H9 (cell line): ENCODE measurements around the gene HKDC1. TPM values are rescaled to one million over a fixed set of nuclear protein-coding genes. Genes with fewer than 3 reads are reported as not detected.

Experiments
- DNase-seq: peaks from one replicate; pipeline ENCODE4 v3.0.0-alpha.2; 2017
- H2AFZ ChIP-seq: one replicate; pipeline ENCODE4 v1.6.1; 2013; ENCODE audit warnings: mild to moderate bottlenecking, low read length, control low read depth, moderate library complexity
- H2AK5ac ChIP-seq: 2 replicates; pipeline ENCODE4 v1.6.1; 2013; ENCODE audit warnings: low read length, control low read depth, mixed read lengths; ENCODE audit not compliant: insufficient read length
- H2BK120ac ChIP-seq: one replicate; pipeline ENCODE4 v1.6.1; 2013; ENCODE audit warnings: low read depth, mild to moderate bottlenecking, low read length, control low read depth, inconsistent platforms; ENCODE audit not compliant: poor library complexity, severe bottlenecking
- H2BK12ac ChIP-seq: 2 replicates; pipeline ENCODE4 v1.6.1; 2013; ENCODE audit warnings: low read length, control low read depth, mixed read lengths, low read depth; ENCODE audit not compliant: insufficient read length
- H2BK15ac ChIP-seq: 2 replicates; pipeline ENCODE4 v1.6.1; 2013; ENCODE audit warnings: low read depth, low read length, control low read depth
- H2BK20ac ChIP-seq: one replicate; pipeline ENCODE4 v1.6.1; 2013; ENCODE audit warnings: low read depth, mild to moderate bottlenecking, low read length, control low read depth, inconsistent platforms; ENCODE audit not compliant: poor library complexity, severe bottlenecking
- H2BK5ac ChIP-seq: 2 replicates; pipeline ENCODE4 v1.6.1; 2013; ENCODE audit warnings: low read length, control low read depth, mixed read lengths; ENCODE audit not compliant: insufficient read length
- H3K14ac ChIP-seq: 2 replicates; pipeline ENCODE4 v1.6.1; 2013; ENCODE audit warnings: low read length, control low read depth; ENCODE audit not compliant: insufficient read depth
- H3K18ac ChIP-seq: 2 replicates; pipeline ENCODE4 v1.6.1; 2013; ENCODE audit warnings: low read depth, mild to moderate bottlenecking, mixed read lengths, low read length, control low read depth; ENCODE audit not compliant: insufficient read length
- H3K23ac ChIP-seq: 2 replicates; pipeline ENCODE4 v1.6.1; 2013; ENCODE audit warnings: low read length, control low read depth, mixed read lengths, low read depth; ENCODE audit not compliant: insufficient read length
- H3K23me2 ChIP-seq: 2 replicates; pipeline ENCODE4 v1.6.1; 2013; ENCODE audit warnings: low read depth, mild to moderate bottlenecking, mixed read lengths, low read length, control low read depth; ENCODE audit not compliant: insufficient read length, poor library complexity, severe bottlenecking
- H3K27ac ChIP-seq: 2 replicates; pipeline ENCODE4 v1.5.1; 2013; ENCODE audit warnings: low read length, control low read depth, mixed read lengths, low read depth; ENCODE audit not compliant: insufficient read length
- H3K27me3 ChIP-seq: 2 replicates; pipeline ENCODE4 v1.6.1; 2013; ENCODE audit warnings: low read length, control low read depth, inconsistent platforms; ENCODE audit not compliant: insufficient read depth
- H3K4ac ChIP-seq: 2 replicates; pipeline ENCODE4 v1.6.1; 2013; ENCODE audit warnings: low read depth, mild to moderate bottlenecking, control low read depth, inconsistent platforms, low read length, moderate library complexity
- H3K4me1 ChIP-seq: 2 replicates; pipeline ENCODE4 v1.6.1; 2013; ENCODE audit warnings: low read length, control low read depth, inconsistent platforms; ENCODE audit not compliant: insufficient read depth
- H3K4me2 ChIP-seq: 2 replicates; pipeline ENCODE4 v1.6.1; 2013; ENCODE audit warnings: low read length, control low read depth, mixed read lengths; ENCODE audit not compliant: insufficient read length, insufficient read depth
- H3K56ac ChIP-seq: 2 replicates; pipeline ENCODE4 v1.6.1; 2013; ENCODE audit warnings: low read depth, mild to moderate bottlenecking, mixed read lengths, low read length, control low read depth; ENCODE audit not compliant: insufficient read length
- H3K79me1 ChIP-seq: 2 replicates; pipeline ENCODE4 v1.6.1; 2013; ENCODE audit warnings: low read depth, mild to moderate bottlenecking, moderate library complexity, low read length, control low read depth, inconsistent platforms; ENCODE audit not compliant: insufficient read depth, poor library complexity, severe bottlenecking
- H3K79me2 ChIP-seq: 2 replicates; pipeline ENCODE4 v1.6.1; 2013; ENCODE audit warnings: low read length, control low read depth, inconsistent platforms; ENCODE audit not compliant: insufficient read depth
- H3K9ac ChIP-seq: 2 replicates; pipeline ENCODE4 v1.6.1; 2013; ENCODE audit warnings: low read length, control low read depth, mixed read lengths; ENCODE audit not compliant: insufficient read length; ENCODE audit errors: extremely low read depth
- H3K9me3 ChIP-seq: one replicate; pipeline ENCODE4 v1.6.1; 2013; ENCODE audit warnings: low read depth, low read length, inconsistent platforms; ENCODE audit not compliant: control insufficient read depth
- H3T11ph ChIP-seq: one replicate; pipeline ENCODE4 v1.6.1; 2013; ENCODE audit warnings: mild to moderate bottlenecking, low read length, control low read depth, inconsistent platforms
- H4K20me1 ChIP-seq: one replicate; pipeline ENCODE4 v1.6.1; 2013; ENCODE audit not compliant: control insufficient read depth, insufficient read length, insufficient read depth
- H4K5ac ChIP-seq: 2 replicates; pipeline ENCODE4 v1.6.1; 2013; ENCODE audit warnings: low read depth, mild to moderate bottlenecking, mixed read lengths, low read length, control low read depth; ENCODE audit not compliant: insufficient read length
- H4K8ac ChIP-seq: replicated peaks from 2 replicates; pipeline ENCODE4 v1.6.1; 2013; ENCODE audit warnings: low read length, control low read depth, mixed read lengths, low read depth; ENCODE audit not compliant: insufficient read length
- H4K91ac ChIP-seq: 2 replicates; pipeline ENCODE4 v1.6.1; 2013; ENCODE audit warnings: low read depth, mild to moderate bottlenecking, moderate library complexity, mixed read lengths, low read length, control low read depth; ENCODE audit not compliant: insufficient read length
- H3K27ac Mint-ChIP-seq, 3 experiments: 2 replicates in 2 of 3; 3 replicates in 1 of 3; pipeline ENCODE4 v1.8.0; 2020 to 2021; ENCODE audit warnings: mixed read lengths in 3 of 3, mild to moderate bottlenecking in 1 of 3, moderate library complexity in 1 of 3
- H3K27me3 Mint-ChIP-seq: 2 replicates; pipeline ENCODE4 v1.8.0; 2021; ENCODE audit warnings: low read depth, mild to moderate bottlenecking, moderate library complexity, mixed read lengths
- H3K36me3 Mint-ChIP-seq, 3 experiments: 2 replicates in 2 of 3; 3 replicates in 1 of 3; pipeline ENCODE4 v1.8.0; 2020 to 2021; ENCODE audit warnings: low read depth in 3 of 3, mixed read lengths in 3 of 3; ENCODE audit not compliant: insufficient read depth in 1 of 3
- H3K4me1 Mint-ChIP-seq, 2 experiments: 2 replicates each; pipeline ENCODE4 v1.8.0; 2020; ENCODE audit warnings: mixed read lengths in 2 of 2
- H3K4me3 Mint-ChIP-seq, 2 experiments: 2 replicates in 1 of 2; 3 replicates in 1 of 2; pipeline ENCODE4 v1.8.0; 2020 to 2021; ENCODE audit warnings: mild to moderate bottlenecking in 2 of 2, mixed read lengths in 2 of 2, moderate library complexity in 1 of 2
- H3K9me3 Mint-ChIP-seq, 2 experiments: 2 replicates in 1 of 2; 3 replicates in 1 of 2; pipeline ENCODE4 v1.8.0; 2020; ENCODE audit warnings: mild to moderate bottlenecking in 2 of 2, mixed read lengths in 2 of 2, moderate library complexity in 1 of 2
- WGBS: extraction: QIAGEN DNeasy Blood & Tissue Kit; methylation state at CpG from one replicate; pipeline ENCODE4 v1.1.7; 2013; ENCODE audit warnings: missing lambda C conversion rate, low lambda C conversion rate, mixed read lengths; ENCODE audit not compliant: insufficient read length; ENCODE audit errors: extremely low coverage; 5-methylcytosine and 5-hydroxymethylcytosine counted together
- total RNA-seq: library from RNA; stranded (reverse); gene quantifications from 2 replicates; pipeline ENCODE4 v1.2.1, GENCODE V29; 2021
- TF ChIP-seq, protein P1 (sequence below): fragments of 200-600 bp; sonication (generic); conservative IDR thresholded peaks from 3 replicates; pipeline ENCODE4 v1.8.0; 2021; ENCODE audit warnings: antibody characterized with exemption, mild to moderate bottlenecking

The HKDC1 gene
- total RNA-seq, 1 experiment from 2014 or later, result not detected

DNA sequence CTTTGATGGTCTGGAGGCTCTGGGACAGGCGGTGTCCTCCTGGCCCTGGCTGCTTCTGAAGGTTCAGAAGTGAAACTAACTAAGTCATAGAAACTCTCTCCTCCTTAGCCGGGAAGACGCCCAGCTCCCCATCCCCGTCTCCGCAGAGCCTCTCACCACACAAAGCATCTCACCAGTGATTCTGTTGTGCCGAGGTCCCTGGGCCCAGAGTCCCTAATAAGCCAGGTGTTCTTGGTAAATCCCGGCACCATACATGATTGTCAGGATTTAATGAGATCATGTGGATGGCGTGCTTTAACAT is 9.4 kb downstream of the HKDC1 start:
- H3K4ac ChIP-seq, result no peak overlapping the region
- no peaks in the 10 kb centered on the region; the same call in 1 of the 2 replicates for H3K27me3 ChIP-seq
- H3K14ac ChIP-seq, result no peak overlapping the region
- H3K4me2 ChIP-seq, result no peak overlapping the region
- H2BK12ac ChIP-seq, result no peak overlapping the region
- no peaks in the 10 kb centered on the region for H3K79me2 ChIP-seq
- no peaks in the 10 kb centered on the region for H4K20me1 ChIP-seq
- Mint-ChIP-seq H3K27ac (no peak overlapping the region), H3K4me1 (peaks cover 13 to 21% of the 10 kb centered on the region in 2 experiments), H3K27me3 (peaks cover 2% of the 10 kb centered on the region), H3K36me3 (no peaks in the 10 kb centered on the region), H3K4me3 (no peak overlapping the region), H3K9me3 (no peaks in the 10 kb centered on the region)
- H3K27ac ChIP-seq, result no peak overlapping the region
- whole genome bisulfite sequencing, result no CpG with 5 or more reads among the region's 8 CpGs
- H2BK20ac ChIP-seq, result no peak overlapping the region
- H2BK5ac ChIP-seq, result no peak overlapping the region
- no peak overlapping the region for H2BK15ac ChIP-seq
- H3K9me3 ChIP-seq, result no peaks in the 10 kb centered on the region
- H3K4me1 ChIP-seq, result peaks cover 6% of the 10 kb centered on the region; the same call in 1 of the 2 replicates
- no peak overlapping the region for H3T11ph ChIP-seq
- H3K23ac ChIP-seq, result no peak overlapping the region
- no peak overlapping the region for H3K56ac ChIP-seq
- no peak overlapping the region for H3K9ac ChIP-seq
- H4K5ac ChIP-seq, result no peak overlapping the region
- TF ChIP-seq, protein P1, sequence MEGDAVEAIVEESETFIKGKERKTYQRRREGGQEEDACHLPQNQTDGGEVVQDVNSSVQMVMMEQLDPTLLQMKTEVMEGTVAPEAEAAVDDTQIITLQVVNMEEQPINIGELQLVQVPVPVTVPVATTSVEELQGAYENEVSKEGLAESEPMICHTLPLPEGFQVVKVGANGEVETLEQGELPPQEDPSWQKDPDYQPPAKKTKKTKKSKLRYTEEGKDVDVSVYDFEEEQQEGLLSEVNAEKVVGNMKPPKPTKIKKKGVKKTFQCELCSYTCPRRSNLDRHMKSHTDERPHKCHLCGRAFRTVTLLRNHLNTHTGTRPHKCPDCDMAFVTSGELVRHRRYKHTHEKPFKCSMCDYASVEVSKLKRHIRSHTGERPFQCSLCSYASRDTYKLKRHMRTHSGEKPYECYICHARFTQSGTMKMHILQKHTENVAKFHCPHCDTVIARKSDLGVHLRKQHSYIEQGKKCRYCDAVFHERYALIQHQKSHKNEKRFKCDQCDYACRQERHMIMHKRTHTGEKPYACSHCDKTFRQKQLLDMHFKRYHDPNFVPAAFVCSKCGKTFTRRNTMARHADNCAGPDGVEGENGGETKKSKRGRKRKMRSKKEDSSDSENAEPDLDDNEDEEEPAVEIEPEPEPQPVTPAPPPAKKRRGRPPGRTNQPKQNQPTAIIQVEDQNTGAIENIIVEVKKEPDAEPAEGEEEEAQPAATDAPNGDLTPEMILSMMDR, result no peak
- H4K91ac ChIP-seq, result no peak overlapping the region
- H3K79me1 ChIP-seq, result no peaks in the 10 kb centered on the region
- no peak overlapping the region for H4K8ac ChIP-seq
- no peak overlapping the region for H3K18ac ChIP-seq
- no peak overlapping the region for H2AFZ ChIP-seq
- no peak overlapping the region for H2BK120ac ChIP-seq
- no peaks in the 10 kb centered on the region for H3K23me2 ChIP-seq
- no peak for DNase-seq
- no peak overlapping the region for H2AK5ac ChIP-seq
